ENCODE data around the gene CHCHD5.
"Not testable (repeated sequence)": the region's sequence is repeated elsewhere in the genome, so short reads cannot be mapped to it uniquely, and the experiment has no call there.

The CHCHD5 gene

GRCh38 chr2:112584134-112584890, at the start of gene CHCHD5:
Gene CHCHD5 (plus strand): TSS chr2:112584609. CDS start chr2:112584648, 39 bp downstream.
- DNase-seq = peak; percentile 97

GRCh38 chr2:112534826-112535225, 49.6 kb upstream of the CHCHD5 start:
- DNase-seq = no peak

GRCh38 chr2:112536665-112537064, 47.7 kb upstream of the CHCHD5 start:
- DNase-seq = not testable (repeated sequence)

- DNase-seq = no peak
Observed at GRCh38 chr2:112539306-112539705, 45.1 kb upstream of the CHCHD5 start.

- DNase-seq = no peak
Observed at GRCh38 chr2:112540906-112541305, 43.5 kb upstream of the CHCHD5 start.

GRCh38 chr2:112541315-112542122, 42.9 kb upstream of the CHCHD5 start:
- DNase-seq = no peak

- DNase-seq = peak; percentile 95
Observed at GRCh38 chr2:112542123-112542983, 42.1 kb upstream of the CHCHD5 start, which contains the start of gene POLR1B. Gene POLR1B (plus strand): TSS chr2:112542465. CDS start chr2:112542495, 30 bp downstream.

GRCh38 chr2:112542984-112543661, 41.3 kb upstream of the CHCHD5 start:
- DNase-seq = peak; percentile 7

- no peak for DNase-seq
Observed at GRCh38 chr2:112547333-112547732, 37.1 kb upstream of the CHCHD5 start.

- DNase-seq = no peak
Observed at GRCh38 chr2:112548980-112549379, 35.4 kb upstream of the CHCHD5 start.

GRCh38 chr2:112566104-112566503, 18.3 kb upstream of the CHCHD5 start:
- no peak for DNase-seq

GRCh38 chr2:112566508-112566907, 17.9 kb upstream of the CHCHD5 start:
- not testable (repeated sequence) for DNase-seq

GRCh38 chr2:112572005-112572404, 12.4 kb upstream of the CHCHD5 start:
- no peak for DNase-seq

GRCh38 chr2:112577756-112578155, 6.7 kb upstream of the CHCHD5 start:
- no peak for DNase-seq

GRCh38 chr2:112579241-112579640, 5.2 kb upstream of the CHCHD5 start:
- DNase-seq = peak; percentile 35

GRCh38 chr2:112580084-112580483, 4.3 kb upstream of the CHCHD5 start:
- DNase-seq = no peak

GRCh38 chr2:112582314-112582746, 2.1 kb upstream of the CHCHD5 start:
- peak; percentile 83 for DNase-seq

- no peak for DNase-seq
Observed at GRCh38 chr2:112583497-112584133, 794 bp upstream of the CHCHD5 start.

GRCh38 chr2:112584891-112585250, 462 bp downstream of the CHCHD5 start:
- no peak for DNase-seq

- no peak for DNase-seq
Observed at GRCh38 chr2:112585400-112585799, 991 bp downstream of the CHCHD5 start.

GRCh38 chr2:112585873-112586464, 1.6 kb downstream of the CHCHD5 start:
- no peak for DNase-seq
